ENCODE measurements around the gene EIF4G3.
"Not testable (repeated sequence)": the region's sequence is repeated elsewhere in the genome, so short reads cannot be mapped to it uniquely, and the experiment has no call there.

The EIF4G3 gene

GRCh38 chr1:21065851-21066250 lies 110.8 kb downstream of the EIF4G3 start:
- DNase-seq (ENCODE audit: low read depth), result no peak

- no peak for DNase-seq (ENCODE audit: low read depth)
Measured at GRCh38 chr1:21064057-21064456, 112.6 kb downstream of the EIF4G3 start.

GRCh38 chr1:21060523-21060922 lies 116.2 kb downstream of the EIF4G3 start:
- DNase-seq (ENCODE audit: low read depth), result no peak

- DNase-seq (ENCODE audit: low read depth), result no peak
Measured at GRCh38 chr1:21059021-21059420, 117.7 kb downstream of the EIF4G3 start.

- no peak for DNase-seq (ENCODE audit: low read depth)
Measured at GRCh38 chr1:21058035-21058793, 118.5 kb downstream of the EIF4G3 start.

GRCh38 chr1:21053189-21053928 lies 123.3 kb downstream of the EIF4G3 start:
- not testable (repeated sequence) for DNase-seq (ENCODE audit: low read depth)

- no peak for DNase-seq (ENCODE audit: low read depth)
Measured at GRCh38 chr1:21052034-21052433, 124.7 kb downstream of the EIF4G3 start.

GRCh38 chr1:21051177-21051825 lies 125.4 kb downstream of the EIF4G3 start:
- no peak for DNase-seq (ENCODE audit: low read depth)

GRCh38 chr1:21050031-21050430 lies 126.7 kb downstream of the EIF4G3 start:
- DNase-seq (ENCODE audit: low read depth), result no peak

GRCh38 chr1:21048462-21048861 lies 128.2 kb downstream of the EIF4G3 start:
- DNase-seq (ENCODE audit: low read depth), result no peak

GRCh38 chr1:21046132-21046531 lies 130.6 kb downstream of the EIF4G3 start:
- no peak for DNase-seq (ENCODE audit: low read depth)

- no peak for DNase-seq (ENCODE audit: low read depth)
Measured at GRCh38 chr1:21045351-21045750, 131.3 kb downstream of the EIF4G3 start.

GRCh38 chr1:21042929-21043605 lies 133.6 kb downstream of the EIF4G3 start:
- DNase-seq (ENCODE audit: low read depth), result peak; percentile 64

GRCh38 chr1:21041541-21041940 lies 135.2 kb downstream of the EIF4G3 start:
- no peak for DNase-seq (ENCODE audit: low read depth)

- no peak for DNase-seq (ENCODE audit: low read depth)
Measured at GRCh38 chr1:21037091-21037490, 139.6 kb downstream of the EIF4G3 start.

- no peak for DNase-seq (ENCODE audit: low read depth)
Measured at GRCh38 chr1:21035794-21036193, 140.9 kb downstream of the EIF4G3 start.

- no peak for DNase-seq (ENCODE audit: low read depth)
Measured at GRCh38 chr1:21034725-21035628, 141.7 kb downstream of the EIF4G3 start.

GRCh38 chr1:21032741-21033140 lies 144.0 kb downstream of the EIF4G3 start:
- DNase-seq (ENCODE audit: low read depth), result no peak

GRCh38 chr1:21030181-21030580 lies 146.5 kb downstream of the EIF4G3 start:
- DNase-seq (ENCODE audit: low read depth), result no peak

GRCh38 chr1:21028520-21029145 lies 148.1 kb downstream of the EIF4G3 start:
- no peak for DNase-seq (ENCODE audit: low read depth)

- no peak for DNase-seq (ENCODE audit: low read depth)
Measured at GRCh38 chr1:21027805-21028204, 148.9 kb downstream of the EIF4G3 start.

Data from GM04503 (cell line).